ENCODE measurements around the gene FRMD3.

DNA sequence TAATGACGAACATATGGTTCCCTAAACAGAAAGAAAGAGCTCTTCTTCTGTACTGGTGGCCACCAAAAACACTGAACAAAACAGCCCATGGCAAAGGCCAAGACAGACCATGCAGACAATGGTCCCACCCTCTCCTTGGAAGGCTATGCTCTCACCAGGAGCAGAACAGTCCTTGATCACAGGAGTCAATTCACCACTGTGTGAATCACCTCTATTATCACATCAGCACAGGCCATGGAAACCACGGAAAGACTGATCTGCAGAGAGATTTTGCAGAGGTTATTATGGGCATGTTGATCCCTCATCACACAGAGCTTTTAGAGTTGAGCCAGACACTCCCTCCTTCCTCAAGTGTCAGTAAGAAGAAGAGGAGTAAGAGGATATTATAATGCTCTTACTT, 341.3 kb downstream of the FRMD3 start:
- TF ChIP-seq CTCF (IDR thresholded peaks at IDR 0.05) (no peak), POLR2A (IDR thresholded peaks at IDR 0.05) (no peak)

Data from thyroid gland (tissue), 4 donors.